H9 (cell line): ENCODE measurements around the gene NUP188. TPM values are rescaled to one million over a fixed set of nuclear protein-coding genes. Genes with fewer than 3 reads are reported as not detected.
A peak's percentile ranks its signal among the peaks of the same experiment; 100 is the strongest.

Experiments
- DNase-seq: peaks from one replicate; pipeline ENCODE4 v3.0.0-alpha.2; 2017
- H2AFZ ChIP-seq: one replicate; pipeline ENCODE4 v1.6.1; 2013; ENCODE audit warnings: mild to moderate bottlenecking, low read length, control low read depth, moderate library complexity
- H2AK5ac ChIP-seq: 2 replicates; pipeline ENCODE4 v1.6.1; 2013; ENCODE audit warnings: low read length, control low read depth, mixed read lengths; ENCODE audit not compliant: insufficient read length
- H2BK120ac ChIP-seq: one replicate; pipeline ENCODE4 v1.6.1; 2013; ENCODE audit warnings: low read depth, mild to moderate bottlenecking, low read length, control low read depth, inconsistent platforms; ENCODE audit not compliant: poor library complexity, severe bottlenecking
- H2BK12ac ChIP-seq: 2 replicates; pipeline ENCODE4 v1.6.1; 2013; ENCODE audit warnings: low read length, control low read depth, mixed read lengths, low read depth; ENCODE audit not compliant: insufficient read length
- H2BK15ac ChIP-seq: 2 replicates; pipeline ENCODE4 v1.6.1; 2013; ENCODE audit warnings: low read depth, low read length, control low read depth
- H2BK20ac ChIP-seq: one replicate; pipeline ENCODE4 v1.6.1; 2013; ENCODE audit warnings: low read depth, mild to moderate bottlenecking, low read length, control low read depth, inconsistent platforms; ENCODE audit not compliant: poor library complexity, severe bottlenecking
- H2BK5ac ChIP-seq: 2 replicates; pipeline ENCODE4 v1.6.1; 2013; ENCODE audit warnings: low read length, control low read depth, mixed read lengths; ENCODE audit not compliant: insufficient read length
- H3K14ac ChIP-seq: 2 replicates; pipeline ENCODE4 v1.6.1; 2013; ENCODE audit warnings: low read length, control low read depth; ENCODE audit not compliant: insufficient read depth
- H3K18ac ChIP-seq: 2 replicates; pipeline ENCODE4 v1.6.1; 2013; ENCODE audit warnings: low read depth, mild to moderate bottlenecking, mixed read lengths, low read length, control low read depth; ENCODE audit not compliant: insufficient read length
- H3K23ac ChIP-seq: 2 replicates; pipeline ENCODE4 v1.6.1; 2013; ENCODE audit warnings: low read length, control low read depth, mixed read lengths, low read depth; ENCODE audit not compliant: insufficient read length
- H3K23me2 ChIP-seq: 2 replicates; pipeline ENCODE4 v1.6.1; 2013; ENCODE audit warnings: low read depth, mild to moderate bottlenecking, mixed read lengths, low read length, control low read depth; ENCODE audit not compliant: insufficient read length, poor library complexity, severe bottlenecking
- H3K27ac ChIP-seq: 2 replicates; pipeline ENCODE4 v1.5.1; 2013; ENCODE audit warnings: low read length, control low read depth, mixed read lengths, low read depth; ENCODE audit not compliant: insufficient read length
- H3K27me3 ChIP-seq: 2 replicates; pipeline ENCODE4 v1.6.1; 2013; ENCODE audit warnings: low read length, control low read depth, inconsistent platforms; ENCODE audit not compliant: insufficient read depth
- H3K4ac ChIP-seq: 2 replicates; pipeline ENCODE4 v1.6.1; 2013; ENCODE audit warnings: low read depth, mild to moderate bottlenecking, control low read depth, inconsistent platforms, low read length, moderate library complexity
- H3K4me1 ChIP-seq: 2 replicates; pipeline ENCODE4 v1.6.1; 2013; ENCODE audit warnings: low read length, control low read depth, inconsistent platforms; ENCODE audit not compliant: insufficient read depth
- H3K4me2 ChIP-seq: 2 replicates; pipeline ENCODE4 v1.6.1; 2013; ENCODE audit warnings: low read length, control low read depth, mixed read lengths; ENCODE audit not compliant: insufficient read length, insufficient read depth
- H3K56ac ChIP-seq: 2 replicates; pipeline ENCODE4 v1.6.1; 2013; ENCODE audit warnings: low read depth, mild to moderate bottlenecking, mixed read lengths, low read length, control low read depth; ENCODE audit not compliant: insufficient read length
- H3K79me1 ChIP-seq: 2 replicates; pipeline ENCODE4 v1.6.1; 2013; ENCODE audit warnings: low read depth, mild to moderate bottlenecking, moderate library complexity, low read length, control low read depth, inconsistent platforms; ENCODE audit not compliant: insufficient read depth, poor library complexity, severe bottlenecking
- H3K79me2 ChIP-seq: 2 replicates; pipeline ENCODE4 v1.6.1; 2013; ENCODE audit warnings: low read length, control low read depth, inconsistent platforms; ENCODE audit not compliant: insufficient read depth
- H3K9ac ChIP-seq: 2 replicates; pipeline ENCODE4 v1.6.1; 2013; ENCODE audit warnings: low read length, control low read depth, mixed read lengths; ENCODE audit not compliant: insufficient read length; ENCODE audit errors: extremely low read depth
- H3K9me3 ChIP-seq: one replicate; pipeline ENCODE4 v1.6.1; 2013; ENCODE audit warnings: low read depth, low read length, inconsistent platforms; ENCODE audit not compliant: control insufficient read depth
- H3T11ph ChIP-seq: one replicate; pipeline ENCODE4 v1.6.1; 2013; ENCODE audit warnings: mild to moderate bottlenecking, low read length, control low read depth, inconsistent platforms
- H4K20me1 ChIP-seq: one replicate; pipeline ENCODE4 v1.6.1; 2013; ENCODE audit not compliant: control insufficient read depth, insufficient read length, insufficient read depth
- H4K5ac ChIP-seq: 2 replicates; pipeline ENCODE4 v1.6.1; 2013; ENCODE audit warnings: low read depth, mild to moderate bottlenecking, mixed read lengths, low read length, control low read depth; ENCODE audit not compliant: insufficient read length
- H4K8ac ChIP-seq: replicated peaks from 2 replicates; pipeline ENCODE4 v1.6.1; 2013; ENCODE audit warnings: low read length, control low read depth, mixed read lengths, low read depth; ENCODE audit not compliant: insufficient read length
- H4K91ac ChIP-seq: 2 replicates; pipeline ENCODE4 v1.6.1; 2013; ENCODE audit warnings: low read depth, mild to moderate bottlenecking, moderate library complexity, mixed read lengths, low read length, control low read depth; ENCODE audit not compliant: insufficient read length
- H3K27ac Mint-ChIP-seq, 3 experiments: 2 replicates in 2 of 3; 3 replicates in 1 of 3; pipeline ENCODE4 v1.8.0; 2020 to 2021; ENCODE audit warnings: mixed read lengths in 3 of 3, mild to moderate bottlenecking in 1 of 3, moderate library complexity in 1 of 3
- H3K27me3 Mint-ChIP-seq: 2 replicates; pipeline ENCODE4 v1.8.0; 2021; ENCODE audit warnings: low read depth, mild to moderate bottlenecking, moderate library complexity, mixed read lengths
- H3K36me3 Mint-ChIP-seq, 3 experiments: 2 replicates in 2 of 3; 3 replicates in 1 of 3; pipeline ENCODE4 v1.8.0; 2020 to 2021; ENCODE audit warnings: low read depth in 3 of 3, mixed read lengths in 3 of 3; ENCODE audit not compliant: insufficient read depth in 1 of 3
- H3K4me1 Mint-ChIP-seq, 2 experiments: 2 replicates each; pipeline ENCODE4 v1.8.0; 2020; ENCODE audit warnings: mixed read lengths in 2 of 2
- H3K4me3 Mint-ChIP-seq, 2 experiments: 2 replicates in 1 of 2; 3 replicates in 1 of 2; pipeline ENCODE4 v1.8.0; 2020 to 2021; ENCODE audit warnings: mild to moderate bottlenecking in 2 of 2, mixed read lengths in 2 of 2, moderate library complexity in 1 of 2
- H3K9me3 Mint-ChIP-seq, 2 experiments: 2 replicates in 1 of 2; 3 replicates in 1 of 2; pipeline ENCODE4 v1.8.0; 2020; ENCODE audit warnings: mild to moderate bottlenecking in 2 of 2, mixed read lengths in 2 of 2, moderate library complexity in 1 of 2
- WGBS: extraction: QIAGEN DNeasy Blood & Tissue Kit; methylation state at CpG from one replicate; pipeline ENCODE4 v1.1.7; 2013; ENCODE audit warnings: missing lambda C conversion rate, low lambda C conversion rate, mixed read lengths; ENCODE audit not compliant: insufficient read length; ENCODE audit errors: extremely low coverage; 5-methylcytosine and 5-hydroxymethylcytosine counted together
- total RNA-seq: library from RNA; stranded (reverse); gene quantifications from 2 replicates; pipeline ENCODE4 v1.2.1, GENCODE V29; 2021
- TF ChIP-seq, protein P1 (sequence below): fragments of 200-600 bp; sonication (generic); conservative IDR thresholded peaks from 3 replicates; pipeline ENCODE4 v1.8.0; 2021; ENCODE audit warnings: antibody characterized with exemption, mild to moderate bottlenecking

The NUP188 gene
- total RNA-seq, 1 experiment from 2014 or later = 101 TPM

DNA sequence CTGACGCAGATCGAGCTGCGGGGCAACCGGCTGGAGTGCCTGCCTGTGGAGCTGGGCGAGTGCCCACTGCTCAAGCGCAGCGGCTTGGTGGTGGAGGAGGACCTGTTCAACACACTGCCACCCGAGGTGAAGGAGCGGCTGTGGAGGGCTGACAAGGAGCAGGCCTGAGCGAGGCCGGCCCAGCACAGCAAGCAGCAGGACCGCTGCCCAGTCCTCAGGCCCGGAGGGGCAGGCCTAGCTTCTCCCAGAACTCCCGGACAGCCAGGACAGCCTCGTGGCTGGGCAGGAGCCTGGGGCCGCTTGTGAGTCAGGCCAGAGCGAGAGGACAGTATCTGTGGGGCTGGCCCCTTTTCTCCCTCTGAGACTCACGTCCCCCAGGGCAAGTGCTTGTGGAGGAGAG lies 31.3 kb upstream of the NUP188 start:
- WGBS = no CpG with 5 or more reads among the region's 18 CpGs
- TF ChIP-seq, protein P1, sequence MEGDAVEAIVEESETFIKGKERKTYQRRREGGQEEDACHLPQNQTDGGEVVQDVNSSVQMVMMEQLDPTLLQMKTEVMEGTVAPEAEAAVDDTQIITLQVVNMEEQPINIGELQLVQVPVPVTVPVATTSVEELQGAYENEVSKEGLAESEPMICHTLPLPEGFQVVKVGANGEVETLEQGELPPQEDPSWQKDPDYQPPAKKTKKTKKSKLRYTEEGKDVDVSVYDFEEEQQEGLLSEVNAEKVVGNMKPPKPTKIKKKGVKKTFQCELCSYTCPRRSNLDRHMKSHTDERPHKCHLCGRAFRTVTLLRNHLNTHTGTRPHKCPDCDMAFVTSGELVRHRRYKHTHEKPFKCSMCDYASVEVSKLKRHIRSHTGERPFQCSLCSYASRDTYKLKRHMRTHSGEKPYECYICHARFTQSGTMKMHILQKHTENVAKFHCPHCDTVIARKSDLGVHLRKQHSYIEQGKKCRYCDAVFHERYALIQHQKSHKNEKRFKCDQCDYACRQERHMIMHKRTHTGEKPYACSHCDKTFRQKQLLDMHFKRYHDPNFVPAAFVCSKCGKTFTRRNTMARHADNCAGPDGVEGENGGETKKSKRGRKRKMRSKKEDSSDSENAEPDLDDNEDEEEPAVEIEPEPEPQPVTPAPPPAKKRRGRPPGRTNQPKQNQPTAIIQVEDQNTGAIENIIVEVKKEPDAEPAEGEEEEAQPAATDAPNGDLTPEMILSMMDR = no peak
- H3K27ac Mint-ChIP-seq = peak overlapping the region in 2 of 3 experiments; percentile 37 to 68; a peak in 3 of 7 replicates

More for the DNA sequence above, 31.3 kb upstream of the NUP188 start:
- Histone ChIP-seq H2BK15ac (no peak overlapping the region), H3K56ac (no peak overlapping the region), H3T11ph (no peak overlapping the region), H4K91ac (no peak overlapping the region), H2AFZ (no peak overlapping the region), H2BK120ac (no peak overlapping the region), H3K14ac (no peak overlapping the region), H3K4me2 (no peak overlapping the region), H2BK5ac (no peak overlapping the region), H4K20me1 (peaks cover 3% of the 10 kb centered on the region), H3K79me2 (no peaks in the 10 kb centered on the region; the same call in 1 of the 2 replicates), H4K5ac (no peak overlapping the region), H3K4ac (no peak overlapping the region), H3K9me3 (no peaks in the 10 kb centered on the region), H3K27ac (no peak overlapping the region), H3K79me1 (peaks cover 3% of the 10 kb centered on the region), H3K27me3 (no peaks in the 10 kb centered on the region), H3K23me2 (no peaks in the 10 kb centered on the region), H3K9ac (no peak overlapping the region), H3K23ac (no peak overlapping the region), H2BK20ac (no peak overlapping the region), H4K8ac (no peak overlapping the region), H2BK12ac (no peak overlapping the region), H3K18ac (no peak overlapping the region), H2AK5ac (no peak overlapping the region), H3K4me1 (peaks cover 2% of the 10 kb centered on the region; the same call in 1 of the 2 replicates)
- H3K27me3 Mint-ChIP-seq = no peaks in the 10 kb centered on the region
- no peak overlapping the region for H3K4me3 Mint-ChIP-seq
- no peak for DNase-seq
- no peaks in the 10 kb centered on the region for H3K9me3 Mint-ChIP-seq
- H3K36me3 Mint-ChIP-seq = peaks cover 27 to 58% (median 40%) of the 10 kb centered on the region in 3 experiments; a peak in 6 of 7 replicates
- peaks cover 31 to 32% of the 10 kb centered on the region in 2 experiments for H3K4me1 Mint-ChIP-seq
